Posterior cingulate gyrus (tissue), 11 donors: ENCODE results near the gene GPR27.

Experiments used
- DNase-seq, 10 donors: peaks; one replicate each; pipeline versions ENCODE4 v3.0.0 to v3.0.0-alpha.2; 2020 to 2021; ENCODE audit warnings: mixed read lengths in 3 of 10
- intact Hi-C: fragments of 100-400 bp; cut with DNase I; formaldehyde crosslinking; loops from one replicate; pipeline ENCODE4 v1.15.1; 2023

Gene GPR27

GRCh38 chr3:71753701-71754609 lies at the start of gene GPR27:
GPR27 (plus strand) TSS chr3:71753855; CDS start chr3:71754050, 195 bp downstream.
- peak in 5 of 10 donors; percentile 16 to 83 (median 36) for DNase-seq
- intact Hi-C loops, result no loop called here

GRCh38 chr3:71704915-71705314 lies 48.7 kb upstream of the GPR27 start:
- no peak for DNase-seq
- intact Hi-C loops, result no loop called here

- intact Hi-C loops, result no loop called here
- no peak for DNase-seq
Measured at GRCh38 chr3:71705681-71706080, 48.0 kb upstream of the GPR27 start.

GRCh38 chr3:71707595-71707994 lies 46.1 kb upstream of the GPR27 start:
- intact Hi-C loops, result no loop called here
- no peak for DNase-seq

- intact Hi-C loops, result no loop called here
- DNase-seq, result peak in 7 of 10 donors; percentile 19 to 91 (median 45)
Measured at GRCh38 chr3:71708476-71709105, 45.1 kb upstream of the GPR27 start.

- intact Hi-C loops, result loop anchor here (2.0 to 5.0 kb wide), 2 partner anchors 247 to 1113 kb away; no protein-coding TSS in a partner anchor
Measured at GRCh38 chr3:71709908-71710511, 43.6 kb upstream of the GPR27 start.

GRCh38 chr3:71710906-71711494 lies 42.7 kb upstream of the GPR27 start:
- intact Hi-C loops, result loop anchor here (2.0 to 5.0 kb wide), 2 partner anchors 246 to 1112 kb away; no protein-coding TSS in a partner anchor
- DNase-seq, result no peak

More at GRCh38 chr3:71709908-71710511, 43.6 kb upstream of the GPR27 start:
- no peak for DNase-seq

- intact Hi-C loops, result loop anchor here (5.0 kb wide), 1 partner anchor 244 kb away; no protein-coding TSS in a partner anchor
- DNase-seq, result no peak
Measured at GRCh38 chr3:71713041-71713440, 40.6 kb upstream of the GPR27 start.

- intact Hi-C loops, result loop anchor here (5.0 kb wide), 1 partner anchor 243 kb away; no protein-coding TSS in a partner anchor
- DNase-seq, result no peak
Measured at GRCh38 chr3:71714595-71714994, 39.1 kb upstream of the GPR27 start.

- intact Hi-C loops, result no loop called here
- DNase-seq, result no peak
Measured at GRCh38 chr3:71718072-71718471, 35.6 kb upstream of the GPR27 start.

GRCh38 chr3:71721002-71721401 lies 32.7 kb upstream of the GPR27 start:
- intact Hi-C loops, result loop anchor here (5.0 to 10.0 kb wide), 2 partner anchors 136 to 1364 kb away; no protein-coding TSS in a partner anchor
- no peak for DNase-seq

GRCh38 chr3:71721651-71722157 lies 32.0 kb upstream of the GPR27 start:
- DNase-seq, result no peak
- intact Hi-C loops, result loop anchor here (5.0 to 10.0 kb wide), 2 partner anchors 136 to 1363 kb away; no protein-coding TSS in a partner anchor

- DNase-seq, result no peak
- intact Hi-C loops, result loop anchor here (5.0 to 10.0 kb wide), 2 partner anchors 135 to 1362 kb away; no protein-coding TSS in a partner anchor
Measured at GRCh38 chr3:71722693-71723092, 31.0 kb upstream of the GPR27 start.

GRCh38 chr3:71723452-71724170 lies 30.0 kb upstream of the GPR27 start:
- no peak for DNase-seq
- intact Hi-C loops, result loop anchor here (5.0 to 10.0 kb wide), 2 partner anchors 134 to 1361 kb away; no protein-coding TSS in a partner anchor

GRCh38 chr3:71724171-71724453 lies 29.5 kb upstream of the GPR27 start:
- no peak for DNase-seq
- intact Hi-C loops, result loop anchor here (5.0 to 10.0 kb wide), 2 partner anchors 133 to 1361 kb away; no protein-coding TSS in a partner anchor

- peak in 7 of 10 donors; percentile 15 to 88 (median 44) for DNase-seq
- intact Hi-C loops, result loop anchor here (5.0 to 10.0 kb wide), 2 partner anchors 133 to 1360 kb away; no protein-coding TSS in a partner anchor
Measured at GRCh38 chr3:71724584-71725270, 28.9 kb upstream of the GPR27 start.

GRCh38 chr3:71725271-71725991 lies 28.2 kb upstream of the GPR27 start, which contains the start of gene EIF4E3:
EIF4E3 (minus strand) TSS chr3:71725402; CDS start chr3:71725367, 35 bp downstream.
- intact Hi-C loops, result loop anchor here (10.0 kb wide), 1 partner anchor 1359 kb away; no protein-coding TSS in a partner anchor
- DNase-seq, result peak in 8 of 10 donors; percentile 17 to 89 (median 46)

- DNase-seq, result no peak
- intact Hi-C loops, result loop anchor here (10.0 kb wide), 1 partner anchor 1359 kb away; no protein-coding TSS in a partner anchor
Measured at GRCh38 chr3:71726146-71726545, 27.5 kb upstream of the GPR27 start.
